K562 (cell line): Measurements from ENCODE around the gene FAM83D. TPM values are rescaled to one million over a fixed set of nuclear protein-coding genes. Genes with fewer than 3 reads are reported as not detected.
A peak's percentile ranks its signal among the peaks of the same experiment; 100 is the strongest.

ENCODE experiments used
- ATAC-seq: fragments of 200-7000 bp; cut with Tn5 transposase; 3 replicates; pipeline ENCODE4 v1.9.1; 2020; ENCODE audit warnings: moderate library complexity
- BruUV-seq: library from RNA; stranded (reverse); fragments of 400-500 nt; replicated peaks from 2 replicates; lab custom pipeline; 2021; lab: Mats Ljungman, UMichigan
- CTCF ChIA-PET: fragments of 300-600 bp; formaldehyde crosslinking; extraction: SDS; loops from one replicate; lab custom pipeline; 2021; ENCODE audit warnings: low intra/inter-chr PET ratio; lab: Yijun Ruan, JAX
- POLR2A ChIA-PET: fragments of 300-600, 350-650 bp; sonication (Branson Sonifier 250); formaldehyde crosslinking; extraction: SDS; loops from one replicate; lab custom pipeline; 2021; ENCODE audit warnings: antibody characterized with exemption, inconsistent platforms; lab: Yijun Ruan, JAX
- DNase-seq, 4 experiments: peaks; one replicate each; pipeline versions ENCODE4 v3.0.0 to v3.0.0-alpha.2; 2011 to 2018; ENCODE audit warnings: low spot score in 3 of 4, mixed read lengths in 3 of 4; ENCODE audit errors: extremely low read depth in 1 of 4
- FAIRE-seq: peaks from 2 replicates; lab custom pipeline; 2011; peaks lifted over from hg19 to GRCh38; lab: Jason Lieb, UNC
- H2AFZ ChIP-seq: 2 replicates; pipeline ENCODE4 v1.6.0; 2011; ENCODE audit warnings: low read depth, low read length, control low read depth, inconsistent platforms
- H3K27ac ChIP-seq: fragments of 200-600 bp; 3 replicates; pipeline ENCODE4 v1.8.0; 2011; ENCODE audit warnings: low read depth, mild to moderate bottlenecking, control low read depth, inconsistent platforms, low read length, moderate library complexity, mixed read lengths; ENCODE audit errors: extremely low read depth
- H3K27me3 ChIP-seq, 2 experiments: fragments of 300-600 bp in 1 of 2; 2 replicates in 1 of 2; 3 replicates in 1 of 2; pipeline versions ENCODE4 v1.6.0 to v1.8.0; 2011; ENCODE audit warnings: inconsistent platforms in 2 of 2, low read length in 2 of 2, mild to moderate bottlenecking in 1 of 2, mixed read lengths in 1 of 2, moderate library complexity in 1 of 2; ENCODE audit not compliant: control insufficient read depth in 2 of 2, insufficient read depth in 2 of 2
- H3K36me3 ChIP-seq: fragments of 300-600 bp; 3 replicates; pipeline ENCODE4 v1.8.0; 2011; ENCODE audit warnings: mild to moderate bottlenecking, low read length, inconsistent platforms; ENCODE audit not compliant: control insufficient read depth, insufficient read depth
- H3K4me1 ChIP-seq, 2 experiments: fragments of 200-600 bp in 1 of 2; replicated peaks in 1 of 2; 2 replicates in 1 of 2; 3 replicates in 1 of 2; pipeline versions ENCODE4 v1.5.1 to v1.8.0; 2011; ENCODE audit warnings: inconsistent platforms in 2 of 2, low read length in 2 of 2, mild to moderate bottlenecking in 1 of 2, mixed read lengths in 1 of 2, moderate library complexity in 1 of 2; ENCODE audit not compliant: control insufficient read depth in 2 of 2, insufficient read depth in 2 of 2
- H3K4me2 ChIP-seq: 2 replicates; pipeline ENCODE4 v1.6.1; 2011; ENCODE audit warnings: low read length, control low read depth, inconsistent platforms, mixed read lengths; ENCODE audit not compliant: insufficient read depth
- H3K4me3 ChIP-seq: fragments of 200-600 bp; sonication (generic), shearing (Covaris generic); 2 replicates; pipeline ENCODE4 v1.5.1; 2016; ENCODE audit warnings: control low read depth, inconsistent platforms
- H3K79me2 ChIP-seq: fragments of 200-600 bp; 3 replicates; pipeline ENCODE4 v1.8.0; 2011; ENCODE audit warnings: low read length, inconsistent platforms; ENCODE audit not compliant: control insufficient read depth, insufficient read depth
- H3K9ac ChIP-seq, 2 experiments: 2 replicates each; pipeline versions ENCODE4 v1.6.0 to v1.6.1; 2011; ENCODE audit warnings: low read depth in 2 of 2, low read length in 2 of 2, control low read depth in 1 of 2, inconsistent platforms in 1 of 2, mild to moderate bottlenecking in 1 of 2, mixed read lengths in 1 of 2; ENCODE audit not compliant: insufficient read depth in 1 of 2
- H3K9me1 ChIP-seq: one replicate; pipeline ENCODE4 v1.6.0; 2011; ENCODE audit warnings: inconsistent platforms, mild to moderate bottlenecking, low read length, moderate library complexity; ENCODE audit not compliant: control insufficient read depth, insufficient read depth
- H3K9me3 ChIP-seq: replicated peaks from 2 replicates; pipeline ENCODE4 v1.5.1; 2011; ENCODE audit warnings: low read depth, low read length, inconsistent platforms; ENCODE audit not compliant: control insufficient read depth, insufficient read depth
- H4K20me1 ChIP-seq: replicated peaks from 2 replicates; pipeline ENCODE4 v1.6.1; 2011; ENCODE audit warnings: low read length, inconsistent platforms, mixed read lengths; ENCODE audit not compliant: control insufficient read depth, insufficient read depth
- ATF1 ChIP-seq, 2 experiments: fragments of 450-650 bp in 1 of 2; IDR thresholded peaks; 2 replicates each; pipeline ENCODE4 v1.6.1; 2016; ENCODE audit warnings: missing compliant biosample characterization in 1 of 2, missing genetic modification characterization in 1 of 2
- CCAR2 ChIP-seq: fragments of 200-400 bp; formaldehyde crosslinking; IDR thresholded peaks from 2 replicates; pipeline ENCODE4 v1.6.1; 2017; ENCODE audit warnings: mild to moderate bottlenecking, low read depth, low read length
- ETS2 ChIP-seq: IDR thresholded peaks from 2 replicates; pipeline ENCODE4 v1.6.1; 2016; ENCODE audit warnings: borderline replicate concordance, missing genetic modification characterization, mild to moderate bottlenecking, moderate library complexity, missing compliant biosample characterization; ENCODE audit not compliant: poor library complexity, severe bottlenecking
- HMGN3 ChIP-seq: IDR thresholded peaks from 2 replicates; pipeline ENCODE4 v1.6.1; 2011; ENCODE audit warnings: borderline replicate concordance, low read depth, mild to moderate bottlenecking, mixed read lengths, low read length; ENCODE audit not compliant: insufficient read length; ENCODE audit errors: extremely low read depth
- HOXB6 ChIP-seq: fragments of 250-450 bp; sonication (Bioruptor Pico); IDR thresholded peaks from 2 replicates; pipeline ENCODE4 v1.5.1; 2022; ENCODE audit warnings: mild to moderate bottlenecking, borderline replicate concordance
- JUND ChIP-seq, 2 experiments: IDR thresholded peaks; 2 replicates in 1 of 2; 3 replicates in 1 of 2; pipeline ENCODE4 v1.6.1; 2011; ENCODE audit warnings: borderline replicate concordance in 2 of 2, low read depth in 2 of 2, low read length in 2 of 2, improper control_type of control experiment in 1 of 2, missing biosample characterization in 1 of 2, missing genetic modification characterization in 1 of 2, missing genetic modification reagents in 1 of 2
- MAFK ChIP-seq: IDR thresholded peaks from 2 replicates; pipeline ENCODE4 v1.6.1; 2011; ENCODE audit warnings: low read length, improper control_type of control experiment
- NFRKB ChIP-seq: fragments of 450-650 bp; IDR thresholded peaks from 2 replicates; pipeline ENCODE4 v1.6.1; 2016; ENCODE audit warnings: low read depth
- NFXL1 ChIP-seq: fragments of 450-650 bp; formaldehyde crosslinking; IDR thresholded peaks from 2 replicates; pipeline ENCODE4 v1.4.0; 2021; ENCODE audit warnings: mild to moderate bottlenecking
- NR4A1 ChIP-seq, 2 experiments: fragments of 250-450 bp in 1 of 2; fragments of 450-650 bp in 1 of 2; sonication (Bioruptor Pico) in 1 of 2; IDR thresholded peaks; 2 replicates each; pipeline versions ENCODE4 v1.4.0 to v1.6.1; 2016 to 2020; ENCODE audit warnings: mild to moderate bottlenecking in 2 of 2, missing compliant biosample characterization in 1 of 2, missing genetic modification characterization in 1 of 2, moderate library complexity in 1 of 2
- POLR2H ChIP-seq: IDR thresholded peaks from 2 replicates; pipeline ENCODE4 v1.6.1; 2016; ENCODE audit warnings: missing genetic modification characterization, low read depth, mild to moderate bottlenecking, control low read depth, missing compliant biosample characterization, moderate library complexity
- TCFL5 ChIP-seq: fragments of 250-450 bp; sonication (Bioruptor Pico); conservative IDR thresholded peaks from 2 replicates; pipeline ENCODE4 v1.6.1; 2021; ENCODE audit warnings: mild to moderate bottlenecking, moderate library complexity, matching md5 sums
- TGIF2 ChIP-seq: sonication (generic); formaldehyde crosslinking; IDR thresholded peaks from 2 replicates; pipeline ENCODE4 v1.8.1; 2022; ENCODE audit warnings: mild to moderate bottlenecking, missing genetic modification reagents, moderate library complexity
- YBX1 ChIP-seq: fragments of 450-650 bp; IDR thresholded peaks from 2 replicates; pipeline ENCODE4 v1.7.1; 2016; ENCODE audit warnings: mild to moderate bottlenecking
- ZNF165 ChIP-seq: fragments of 250-450 bp; sonication (Bioruptor Pico); IDR thresholded peaks from 2 replicates; pipeline ENCODE4 v1.4.0; 2020; ENCODE audit warnings: borderline replicate concordance
- ZNF507 ChIP-seq: conservative IDR thresholded peaks from 2 replicates; pipeline ENCODE4 v1.6.1; 2017; ENCODE audit warnings: missing genetic modification characterization, missing compliant biosample characterization
- ZNF583 ChIP-seq: fragments of 250-450 bp; sonication (Bioruptor Pico); IDR thresholded peaks from 2 replicates; pipeline ENCODE4 v1.4.0; 2020
- WGBS: fragments of 100-300 bp; shearing (Covaris generic); methylation state at CpG from one replicate; pipeline ENCODE4 v1.1.6; 2016; ENCODE audit warnings: low coverage, mixed read lengths; ENCODE audit not compliant: insufficient coverage; ENCODE audit errors: missing lambda C conversion rate; 5-methylcytosine and 5-hydroxymethylcytosine counted together
- in situ Hi-C: fragments of 300-500 bp; cut with MboI; formaldehyde crosslinking; loops from 4 replicates; pipeline ENCODE4 v1.15.0; 2018; ENCODE audit warnings: inconsistent platforms, mixed read lengths
- intact Hi-C: fragments of 100-400 bp; cut with micrococcal nuclease; formaldehyde crosslinking; loops from 2 replicates; pipeline ENCODE4 v1.14.2; 2022
- polyA plus RNA-seq, 8 experiments: library from polyadenylated mRNA; depleted of rRNA in 4 of 8; stranded (reverse) in 5 of 8; unstranded in 3 of 8; fragments of >200 nt; fragmentation: Nextera tagmentation in 2 of 8; fragmentation: Illumina TruSeq in 1 of 8; extraction: Ambion mirVana in 2 of 8; extraction: Trizol in 1 of 8; gene quantifications; 2 replicates each; pipeline versions ENCODE4 v1.2.1 to v1.2.3, GENCODE V29; 2011 to 2014; ENCODE audit warnings: inconsistent platforms in 1 of 8, missing spikeins in 1 of 8
- total RNA-seq, 7 experiments: library from RNA; depleted of rRNA in 6 of 7; stranded (reverse); fragments of >200 nt in 6 of 7; fragmentation: Illumina TruSeq in 2 of 7; extraction: Trizol in 2 of 7; gene quantifications; 2 replicates each; pipeline versions ENCODE4 v1.2.1 to v1.2.3, GENCODE V29; 2011 to 2021; ENCODE audit warnings: low replicate concordance in 1 of 7
- TF ChIP-seq, protein P1 (sequence below): fragments of 200-800 bp; sonication (Bioruptor generic); IDR thresholded peaks from 2 replicates; pipeline ENCODE4 v1.6.1; 2017; ENCODE audit warnings: missing genetic modification characterization, missing compliant biosample characterization
- TF ChIP-seq, protein P2 (sequence below), 2 experiments: fragments of 450-650 bp in 1 of 2; sonication (generic) in 1 of 2; formaldehyde crosslinking in 1 of 2; IDR thresholded peaks in 1 of 2; conservative IDR thresholded peaks in 1 of 2; 2 replicates each; pipeline versions ENCODE4 v1.6.1 to v1.8.1; 2016 to 2023; ENCODE audit warnings: mild to moderate bottlenecking in 2 of 2, moderate library complexity in 2 of 2, inconsistent platforms in 1 of 2, missing genetic modification reagents in 1 of 2

FAM83D gene
- total and polyA plus RNA-seq, 9 of the 15 experiments (the other 6 are each of a cell fraction or from before 2014, with no cell fraction given), result 8.2 to 66.1 (median 43.5) TPM

- POLR2A ChIA-PET, result interaction anchor here (0.5 to 1.5 kb wide), 5 partner anchors 10 to 208 kb away, joined by 3 to 4 read pairs (median 4); no protein-coding TSS in a partner anchor
- no peak overlapping the region for H3K4me2 ChIP-seq
Observed at GRCh38 chr20:38880952-38881735, 45.1 kb upstream of the FAM83D start.

More at GRCh38 chr20:38880952-38881735, 45.1 kb upstream of the FAM83D start:
- no peak overlapping the region for H3K27ac ChIP-seq
- no peaks in the 10 kb centered on the region for H3K9me1 ChIP-seq
- FAIRE-seq, result no peak
- H3K36me3 ChIP-seq, result no peaks in the 10 kb centered on the region
- H3K9me3 ChIP-seq, result no peaks in the 10 kb centered on the region
- WGBS, result 14% methylated on average over 14 of the region's 14 CpGs
- H2AFZ ChIP-seq, result no peak overlapping the region
- intact Hi-C loops, result no loop called here
- no peak overlapping the region for H3K4me3 ChIP-seq
- no peak for ATAC-seq
- no peaks in the 10 kb centered on the region for H3K79me2 ChIP-seq
- TF ChIP-seq ZNF583 (CRISPR knock-in tag) (no peak), HMGN3 (no peak), TCFL5 (CRISPR knock-in tag) (no peak), NFRKB (no peak), NFXL1 (CRISPR knock-in tag) (no peak), POLR2H (tag) (no peak), ZNF165 (CRISPR knock-in tag) (no peak), MAFK (no peak), TGIF2 (CRISPR knock-in tag) (no peak), ATF1 (CRISPR knock-in tag; IDR thresholded peaks at IDR 0.05) (no peak), ATF1 (tag; IDR thresholded peaks at IDR 0.05) (no peak), ETS2 (tag) (no peak), ZNF507 (tag) (no peak), NR4A1 (CRISPR knock-in tag; IDR thresholded peaks at IDR 0.05) (no peak), NR4A1 (tag; IDR thresholded peaks at IDR 0.05) (no peak), JUND (IDR thresholded peaks at IDR 0.05; ENCODE audit: borderline replicate concordance, low read depth, low read length) (peak; percentile 32; the same call in 1 of the 2 replicates), JUND (tag; IDR thresholded peaks at IDR 0.05; ENCODE audit: borderline replicate concordance, low read depth, low read length) (no peak), CCAR2 (no peak), YBX1 (no peak), HOXB6 (CRISPR knock-in tag) (no peak)
- TF ChIP-seq, protein P1, sequence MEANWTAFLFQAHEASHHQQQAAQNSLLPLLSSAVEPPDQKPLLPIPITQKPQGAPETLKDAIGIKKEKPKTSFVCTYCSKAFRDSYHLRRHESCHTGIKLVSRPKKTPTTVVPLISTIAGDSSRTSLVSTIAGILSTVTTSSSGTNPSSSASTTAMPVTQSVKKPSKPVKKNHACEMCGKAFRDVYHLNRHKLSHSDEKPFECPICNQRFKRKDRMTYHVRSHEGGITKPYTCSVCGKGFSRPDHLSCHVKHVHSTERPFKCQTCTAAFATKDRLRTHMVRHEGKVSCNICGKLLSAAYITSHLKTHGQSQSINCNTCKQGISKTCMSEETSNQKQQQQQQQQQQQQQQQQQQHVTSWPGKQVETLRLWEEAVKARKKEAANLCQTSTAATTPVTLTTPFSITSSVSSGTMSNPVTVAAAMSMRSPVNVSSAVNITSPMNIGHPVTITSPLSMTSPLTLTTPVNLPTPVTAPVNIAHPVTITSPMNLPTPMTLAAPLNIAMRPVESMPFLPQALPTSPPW, result 0 out of 2 replicates have a peak, but pooled peaks have one; percentile 14
- TF ChIP-seq, protein P2, sequence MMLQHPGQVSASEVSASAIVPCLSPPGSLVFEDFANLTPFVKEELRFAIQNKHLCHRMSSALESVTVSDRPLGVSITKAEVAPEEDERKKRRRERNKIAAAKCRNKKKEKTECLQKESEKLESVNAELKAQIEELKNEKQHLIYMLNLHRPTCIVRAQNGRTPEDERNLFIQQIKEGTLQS (IDR thresholded peaks at IDR 0.05), result 0 out of 2 replicates have a peak, but pooled peaks have one; percentile 26
- TF ChIP-seq, protein P2 (CRISPR knock-in tag; conservative IDR thresholded peaks at IDR 0.05), result no peak
- TF ChIP-seq, all 486 proteins: peak for 3
- no TSS peak for BruUV-seq
- no peak for DNase-seq
- CTCF ChIA-PET, result no interaction called here
- Histone ChIP-seq H4K20me1 (peaks cover 7% of the 10 kb centered on the region), H3K27me3 (peaks cover 2 to 16% of the 10 kb centered on the region in 2 experiments; a peak in 1 of 5 replicates), H3K4me1 (peaks cover 0 to 7% of the 10 kb centered on the region in 2 experiments; a peak in 3 of 5 replicates), H3K9ac (0 out of 4 replicates have a peak overlapping the region, but pooled peaks of 1 of the 2 experiments have one; percentile 18)
- in situ Hi-C loops, result no loop called here
